BE2C (cell line): ENCODE results near the gene PGAM2.

Experiments used
- DNase-seq: peaks from one replicate; pipeline ENCODE4 v3.0.0-alpha.2; 2020
- H3K27me3 ChIP-seq: fragments of 250-450 bp; sonication (Bioruptor Pico); 2 replicates; pipeline ENCODE4 v1.5.1; 2020; ENCODE audit warnings: mild to moderate bottlenecking
- H3K36me3 ChIP-seq: fragments of 250-450 bp; sonication (Bioruptor Pico); 2 replicates; pipeline ENCODE4 v1.5.1; 2020; ENCODE audit warnings: mild to moderate bottlenecking
- H3K4me1 ChIP-seq: fragments of 250-450 bp; sonication (Bioruptor Pico); 2 replicates; pipeline ENCODE4 v1.5.1; 2020
- H3K4me3 ChIP-seq: 2 replicates; pipeline ENCODE4 v1.5.1; 2011; ENCODE audit warnings: low read depth, low read length
- H3K9me3 ChIP-seq: fragments of 250-450 bp; sonication (Bioruptor Pico); 2 replicates; pipeline ENCODE4 v1.5.1; 2020
- CTCF ChIP-seq: IDR thresholded peaks from 2 replicates; pipeline ENCODE4 v1.5.1; 2012; ENCODE audit warnings: mild to moderate bottlenecking, low read depth, low read length

PGAM2 gene

GRCh38 chr7:44075296-44076075, 10.1 kb upstream of the PGAM2 start:
- H3K4me3 ChIP-seq: no peak overlapping the region
- TF ChIP-seq CTCF: no peak
- DNase-seq: no peak
- peaks cover 18% of the 10 kb centered on the region for H3K4me1 ChIP-seq
- peaks cover 17% of the 10 kb centered on the region for H3K36me3 ChIP-seq
- no peaks in the 10 kb centered on the region for H3K27me3 ChIP-seq
- H3K9me3 ChIP-seq: no peaks in the 10 kb centered on the region

- no peaks in the 10 kb centered on the region for H3K27me3 ChIP-seq
- peaks cover 13% of the 10 kb centered on the region for H3K36me3 ChIP-seq
- H3K9me3 ChIP-seq: no peaks in the 10 kb centered on the region
- H3K4me1 ChIP-seq: peaks cover 18% of the 10 kb centered on the region
- TF ChIP-seq CTCF: no peak
- DNase-seq: no peak
- H3K4me3 ChIP-seq: no peak overlapping the region
Observed at GRCh38 chr7:44074349-44074695, 9.0 kb upstream of the PGAM2 start.

GRCh38 chr7:44073664-44074348, 8.4 kb upstream of the PGAM2 start:
- TF ChIP-seq CTCF: 0 out of 2 replicates have a peak, but pooled peaks have one; percentile 4
- H3K4me1 ChIP-seq: peaks cover 18% of the 10 kb centered on the region
- peak; percentile 82 for DNase-seq
- H3K4me3 ChIP-seq: no peak overlapping the region
- peaks cover 13% of the 10 kb centered on the region for H3K36me3 ChIP-seq
- no peaks in the 10 kb centered on the region for H3K27me3 ChIP-seq
- no peaks in the 10 kb centered on the region for H3K9me3 ChIP-seq

GRCh38 chr7:44072364-44073231, 7.2 kb upstream of the PGAM2 start:
- DNase-seq: peak; percentile 96
- H3K27me3 ChIP-seq: no peaks in the 10 kb centered on the region
- H3K36me3 ChIP-seq: peaks cover 7% of the 10 kb centered on the region
- H3K4me1 ChIP-seq: peaks cover 25% of the 10 kb centered on the region
- TF ChIP-seq CTCF: peak; percentile 91
- H3K4me3 ChIP-seq: no peak overlapping the region
- H3K9me3 ChIP-seq: no peaks in the 10 kb centered on the region

GRCh38 chr7:44071726-44072363, 6.5 kb upstream of the PGAM2 start:
- no peak for DNase-seq
- H3K4me1 ChIP-seq: peaks cover 28% of the 10 kb centered on the region
- no peak for TF ChIP-seq CTCF
- no peak overlapping the region for H3K4me3 ChIP-seq
- no peaks in the 10 kb centered on the region for H3K9me3 ChIP-seq
- no peaks in the 10 kb centered on the region for H3K27me3 ChIP-seq
- peaks cover 5% of the 10 kb centered on the region; the same call in 1 of the 2 replicates for H3K36me3 ChIP-seq
